Gastroesophageal sphincter (tissue), 3 donors: ENCODE results near the gene CDKN1B.

ENCODE experiments used
- EP300 ChIP-seq: sonication (generic); formaldehyde crosslinking; IDR thresholded peaks from one replicate; pipeline ENCODE4 v1.6.1; 2017; ENCODE audit warnings: antibody characterized with exemption, mild to moderate bottlenecking
- POLR2A ChIP-seq, 2 donors: fragments of 450-650 bp; IDR thresholded peaks; one replicate each; pipeline ENCODE4 v1.6.1; 2017; ENCODE audit warnings: antibody characterized with exemption in 2 of 2, mild to moderate bottlenecking in 2 of 2, moderate library complexity in 1 of 2
- POLR2AphosphoS5 ChIP-seq: sonication (generic); formaldehyde crosslinking; IDR thresholded peaks from one replicate; pipeline ENCODE4 v1.6.1; 2017; ENCODE audit warnings: antibody characterized with exemption
- TF ChIP-seq, protein P1 (sequence below), 4 experiments: fragments of 200-600 bp in 2 of 4; fragments of 450-650 bp in 2 of 4; sonication (generic) in 1 of 4; IDR thresholded peaks; one replicate each; pipeline ENCODE4 v1.5.1; 2017 to 2019; ENCODE audit warnings: antibody characterized with exemption in 4 of 4, mild to moderate bottlenecking in 2 of 4, moderate library complexity in 2 of 4

GRCh38 chr12:12682284-12682683, 34.9 kb upstream of the CDKN1B start:
- TF ChIP-seq, protein P1, sequence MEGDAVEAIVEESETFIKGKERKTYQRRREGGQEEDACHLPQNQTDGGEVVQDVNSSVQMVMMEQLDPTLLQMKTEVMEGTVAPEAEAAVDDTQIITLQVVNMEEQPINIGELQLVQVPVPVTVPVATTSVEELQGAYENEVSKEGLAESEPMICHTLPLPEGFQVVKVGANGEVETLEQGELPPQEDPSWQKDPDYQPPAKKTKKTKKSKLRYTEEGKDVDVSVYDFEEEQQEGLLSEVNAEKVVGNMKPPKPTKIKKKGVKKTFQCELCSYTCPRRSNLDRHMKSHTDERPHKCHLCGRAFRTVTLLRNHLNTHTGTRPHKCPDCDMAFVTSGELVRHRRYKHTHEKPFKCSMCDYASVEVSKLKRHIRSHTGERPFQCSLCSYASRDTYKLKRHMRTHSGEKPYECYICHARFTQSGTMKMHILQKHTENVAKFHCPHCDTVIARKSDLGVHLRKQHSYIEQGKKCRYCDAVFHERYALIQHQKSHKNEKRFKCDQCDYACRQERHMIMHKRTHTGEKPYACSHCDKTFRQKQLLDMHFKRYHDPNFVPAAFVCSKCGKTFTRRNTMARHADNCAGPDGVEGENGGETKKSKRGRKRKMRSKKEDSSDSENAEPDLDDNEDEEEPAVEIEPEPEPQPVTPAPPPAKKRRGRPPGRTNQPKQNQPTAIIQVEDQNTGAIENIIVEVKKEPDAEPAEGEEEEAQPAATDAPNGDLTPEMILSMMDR (IDR thresholded peaks at IDR 0.05) = no peak
- TF ChIP-seq EP300 = no peak
- TF ChIP-seq POLR2A (IDR thresholded peaks at IDR 0.05) = no peak
- no peak for TF ChIP-seq POLR2AphosphoS5
